Activated CD4-positive, alpha-beta memory T cell treated with anti-CD3 and anti-CD28 coated beads, Interleukin-2, amount 10 ng/mL, durations not matched to agents 7 days and 5 days (primary cell): ENCODE data around the gene STAT2. TPM values are rescaled to one million over a fixed set of nuclear protein-coding genes. Genes with fewer than 3 reads are reported as not detected.

Experiments used
- CTCF ChIA-PET: fragments of 350-600 bp; sonication (Branson Sonifier 250); formaldehyde crosslinking; loops from one replicate; lab custom pipeline; 2021; ENCODE audit warnings: antibody characterized with exemption, inconsistent platforms; lab: Charles Lee
- POLR2A ChIA-PET: fragments of 350-600 bp; sonication (Branson Sonifier 250); formaldehyde crosslinking; loops from one replicate; lab custom pipeline; 2021; ENCODE audit warnings: antibody characterized with exemption; lab: Charles Lee
- DNase-seq: peaks from one replicate; pipeline ENCODE4 v3.0.0-alpha.2; 2020
- H3K27ac Mint-ChIP-seq: one replicate; pipeline ENCODE4 v1.8.0; 2021; ENCODE audit warnings: mild to moderate bottlenecking, mixed read lengths
- H3K27me3 Mint-ChIP-seq: one replicate; pipeline ENCODE4 v1.8.0; 2021; ENCODE audit warnings: mixed read lengths
- H3K36me3 Mint-ChIP-seq: one replicate; pipeline ENCODE4 v1.8.0; 2021; ENCODE audit warnings: low read depth, mixed read lengths
- H3K4me1 Mint-ChIP-seq: one replicate; pipeline ENCODE4 v1.8.0; 2021; ENCODE audit warnings: mixed read lengths
- H3K4me3 Mint-ChIP-seq: one replicate; pipeline ENCODE4 v1.8.0; 2021; ENCODE audit warnings: mild to moderate bottlenecking, mixed read lengths
- H3K9me3 Mint-ChIP-seq: one replicate; pipeline ENCODE4 v1.8.0; 2021; ENCODE audit warnings: mixed read lengths
- total RNA-seq, 2 experiments: library from RNA; stranded (reverse); gene quantifications; one replicate each; pipeline ENCODE4 v1.2.3, GENCODE V29; 2021

The STAT2 gene
- total RNA-seq, 2 experiments from 2014 or later: 298 to 304 TPM

DNA sequence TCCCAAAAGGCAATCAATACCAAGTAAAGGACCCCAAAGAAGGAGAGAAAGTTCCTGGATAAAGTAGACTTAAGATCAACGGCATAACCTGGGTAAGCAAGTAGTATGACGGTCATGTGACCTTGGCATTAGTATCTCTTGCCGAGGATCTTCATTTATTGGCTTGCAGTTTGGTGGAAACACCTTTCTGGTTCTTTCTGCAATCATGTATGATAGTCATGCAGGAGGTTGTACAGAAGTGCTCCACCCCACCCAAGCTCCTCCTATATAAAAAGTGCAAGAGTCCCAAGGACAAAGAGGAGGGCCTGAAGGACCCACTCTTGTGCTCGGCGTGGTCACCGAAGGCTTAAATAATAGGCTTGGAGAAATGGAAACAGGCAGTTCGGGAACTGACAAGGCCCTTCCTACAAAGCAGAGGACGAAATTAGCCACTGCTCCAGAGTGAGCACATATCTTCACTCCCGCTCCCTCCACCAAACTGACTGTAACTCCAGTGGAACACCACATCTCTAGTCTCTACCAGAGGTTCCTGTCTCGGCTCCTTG is 60.5 kb downstream of the STAT2 start:
- H3K27ac Mint-ChIP-seq: peak overlapping the region; percentile 84
- POLR2A ChIA-PET: interaction anchor here (0.6 to 3.9 kb wide), 21 partner anchors 11 to 469 kb away, joined by 3 to 35 read pairs (median 3); partner anchors contain the start of genes BAZ2A, COQ10A, IL23A and MYL6B
- no peaks in the 10 kb centered on the region for H3K27me3 Mint-ChIP-seq
- CTCF ChIA-PET: interaction anchor here (0.6 to 1.6 kb wide), 8 partner anchors 9 to 1301 kb away, joined by 3 to 6 read pairs (median 3); partner anchors contain the start of genes ANKRD52, COQ10A and RNF41
- peaks cover 51% of the 10 kb centered on the region for H3K4me1 Mint-ChIP-seq
- DNase-seq: peak; percentile 35
- H3K4me3 Mint-ChIP-seq: peak overlapping the region; percentile 95
- H3K36me3 Mint-ChIP-seq: peaks cover 23% of the 10 kb centered on the region
- H3K9me3 Mint-ChIP-seq: no peaks in the 10 kb centered on the region

DNA sequence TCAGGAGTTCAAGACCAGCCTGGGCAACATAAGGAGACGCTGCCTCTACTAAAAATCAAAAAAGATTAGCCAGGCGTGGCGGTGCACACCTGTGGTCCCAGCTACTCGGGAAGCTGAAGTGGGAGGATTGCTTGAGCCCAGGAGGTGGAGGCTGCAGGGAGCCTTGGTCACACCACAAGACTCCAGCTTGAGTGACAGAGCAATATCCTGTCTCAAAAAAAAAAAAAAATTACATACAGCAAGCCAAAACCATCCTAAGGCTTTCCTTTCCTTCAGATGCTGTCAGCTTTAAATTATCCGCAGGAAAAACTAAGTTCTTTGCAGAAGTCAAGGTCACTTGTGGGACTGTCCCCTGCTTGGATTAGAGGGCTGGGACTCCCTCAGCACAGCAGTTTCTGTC is 61.1 kb downstream of the STAT2 start:
- DNase-seq: no peak
- Mint-ChIP-seq H3K9me3 (no peaks in the 10 kb centered on the region), H3K4me3 (peak overlapping the region; percentile 95), H3K36me3 (peaks cover 25% of the 10 kb centered on the region), H3K27ac (peak overlapping the region; percentile 84), H3K4me1 (peaks cover 51% of the 10 kb centered on the region), H3K27me3 (no peaks in the 10 kb centered on the region)
- CTCF ChIA-PET: interaction anchor here (0.6 to 1.6 kb wide), 6 partner anchors 9 to 1301 kb away, joined by 3 to 5 read pairs (median 3); partner anchors contain the start of gene RNF41
- POLR2A ChIA-PET: interaction anchor here (0.6 to 3.9 kb wide), 20 partner anchors 12 to 469 kb away, joined by 3 to 35 read pairs (median 4); partner anchors contain the start of genes BAZ2A, COQ10A, MYL6B and PA2G4

DNA sequence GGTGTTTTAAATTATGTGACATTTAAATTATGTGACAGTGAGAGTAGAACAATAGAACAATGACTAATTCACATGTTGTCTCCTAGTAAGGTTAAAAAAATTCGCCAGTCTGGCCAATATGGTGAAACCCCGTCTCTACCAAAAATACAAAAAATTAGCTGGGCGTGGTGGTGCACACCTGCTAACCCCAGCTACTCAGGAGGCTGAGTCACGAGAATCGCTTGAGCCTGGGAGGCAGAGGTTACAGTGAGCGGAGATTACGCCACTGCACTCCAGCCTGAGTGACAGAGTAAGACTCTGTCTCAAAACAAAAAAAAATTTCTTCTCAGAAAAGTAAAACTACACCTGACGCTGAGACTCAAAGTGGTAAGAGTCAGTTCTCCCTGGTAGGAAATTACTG is 62.5 kb downstream of the STAT2 start:
- Mint-ChIP-seq H3K4me3 (no peak overlapping the region), H3K4me1 (peaks cover 54% of the 10 kb centered on the region), H3K9me3 (no peaks in the 10 kb centered on the region), H3K27ac (peak overlapping the region; percentile 31), H3K36me3 (peaks cover 32% of the 10 kb centered on the region), H3K27me3 (no peaks in the 10 kb centered on the region)
- CTCF ChIA-PET: no interaction called here
- POLR2A ChIA-PET: interaction anchor here (2.3 kb wide), 1 partner anchor 36 kb away, joined by 17 read pairs; the partner anchor contains the start of gene PAN2
- no peak for DNase-seq

DNA sequence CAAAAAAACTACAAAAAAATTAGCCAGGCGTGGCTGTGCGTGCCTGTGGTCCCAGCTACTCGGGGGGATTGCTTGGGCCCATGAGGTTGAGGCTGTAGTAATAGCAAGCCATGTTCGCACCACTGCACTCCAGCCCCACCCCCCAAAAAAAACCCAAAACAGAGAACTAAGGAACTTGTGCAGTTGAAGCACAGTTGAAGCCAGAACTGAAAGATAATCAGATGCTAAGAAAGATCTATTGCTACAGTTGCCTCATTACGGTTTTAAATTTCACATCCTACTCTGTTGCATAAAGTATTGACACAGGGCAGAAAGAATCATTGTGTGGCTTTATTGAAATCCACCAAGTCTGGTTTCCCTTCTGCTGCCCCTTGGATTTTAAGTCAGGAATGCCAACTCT is 63.6 kb downstream of the STAT2 start:
- CTCF ChIA-PET: no interaction called here
- no peaks in the 10 kb centered on the region for H3K9me3 Mint-ChIP-seq
- H3K36me3 Mint-ChIP-seq: peaks cover 34% of the 10 kb centered on the region
- peaks cover 50% of the 10 kb centered on the region for H3K4me1 Mint-ChIP-seq
- H3K27ac Mint-ChIP-seq: no peak overlapping the region
- no peak for DNase-seq
- H3K4me3 Mint-ChIP-seq: no peak overlapping the region
- POLR2A ChIA-PET: no interaction called here
- H3K27me3 Mint-ChIP-seq: no peaks in the 10 kb centered on the region

DNA sequence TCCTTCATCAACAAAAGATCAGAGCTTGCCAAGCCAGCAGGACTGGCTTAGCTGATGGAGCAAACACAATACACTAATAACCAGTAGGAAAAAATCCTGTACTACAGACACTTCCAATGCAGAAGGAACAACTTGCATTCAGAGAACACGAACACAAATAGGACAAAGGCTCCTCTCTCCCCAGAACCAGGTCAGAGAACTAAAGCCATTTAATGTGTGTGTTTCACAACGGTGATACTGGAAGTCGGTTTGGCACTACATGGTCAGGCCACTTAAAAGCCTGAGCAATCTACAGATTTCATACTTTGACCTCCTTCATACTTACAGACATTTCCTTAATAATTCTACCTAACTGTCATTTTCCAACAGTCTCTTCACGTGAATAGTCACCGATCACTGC is 66.1 kb downstream of the STAT2 start:
- Mint-ChIP-seq H3K27me3 (no peaks in the 10 kb centered on the region), H3K36me3 (peaks cover 48% of the 10 kb centered on the region), H3K27ac (no peak overlapping the region), H3K4me3 (no peak overlapping the region), H3K9me3 (no peaks in the 10 kb centered on the region), H3K4me1 (peaks cover 52% of the 10 kb centered on the region)
- POLR2A ChIA-PET: no interaction called here
- DNase-seq: no peak
- CTCF ChIA-PET: interaction anchor here (0.7 to 1.8 kb wide), 2 partner anchors 34 to 170 kb away, joined by 3 to 5 read pairs; no protein-coding TSS in a partner anchor

Other genes starting within 250 kb of the STAT2 start
- 1,000 to 10,000 TPM; 3,981 to 4,002 TPM for gene RPL41, start 243.5 kb downstream of the STAT2 start, total RNA-seq
- gene ZC3H10, start 241.8 kb downstream of the STAT2 start, total RNA-seq: 10 to 100 TPM in 1 of 2 experiments, 1 to 10 TPM in 1; 8.0 to 10.3 TPM
- gene ESYT1, start 231.8 kb downstream of the STAT2 start, total RNA-seq: 100 to 1,000 TPM; 266 to 279 TPM
- 10 to 100 TPM; 60.4 to 63.2 TPM for gene MYL6B, start 207.5 kb downstream of the STAT2 start, total RNA-seq
- gene MYL6, start 201.7 kb downstream of the STAT2 start, total RNA-seq: 1,000 to 10,000 TPM; 1,594 to 1,602 TPM
- gene SMARCC2, start 170.6 kb downstream of the STAT2 start, total RNA-seq: 100 to 1,000 TPM; 133 to 137 TPM
- 10 to 100 TPM; 33.8 to 35.2 TPM for gene RNF41, start 138.2 kb downstream of the STAT2 start, total RNA-seq
- gene NABP2, start 135.8 kb downstream of the STAT2 start, total RNA-seq: 10 to 100 TPM; 49.6 to 52.3 TPM
- gene SLC39A5, start 130.1 kb downstream of the STAT2 start, total RNA-seq: 1 to 10 TPM in 1 of 2 experiments, under 1 TPM in 1; 0.80 to 1.2 TPM
- 10 to 100 TPM; 46.4 to 50.1 TPM for gene ANKRD52, start 101.7 kb downstream of the STAT2 start, total RNA-seq
- 10 to 100 TPM; 12.8 to 16.7 TPM for gene COQ10A, start 93.2 kb downstream of the STAT2 start, total RNA-seq
- 100 to 1,000 TPM; 188 to 193 TPM for gene CS, start 59.8 kb downstream of the STAT2 start, total RNA-seq
- 10 to 100 TPM; 95.0 to 99.3 TPM for gene CNPY2, start 44.1 kb downstream of the STAT2 start, total RNA-seq
- gene PAN2, start 26.1 kb downstream of the STAT2 start, total RNA-seq: 10 to 100 TPM; 61.3 to 64.2 TPM
- gene IL23A, start 21.2 kb downstream of the STAT2 start, total RNA-seq: 10 to 100 TPM; 11.0 to 11.7 TPM
- gene APOF, start 2.8 kb upstream of the STAT2 start, total RNA-seq: not detected
- 10 to 100 TPM; 44.1 to 45.6 TPM for gene TIMELESS, start 89.3 kb upstream of the STAT2 start, total RNA-seq
- not detected for gene MIP, start 94.5 kb upstream of the STAT2 start, total RNA-seq
- 1 to 10 TPM; 2.9 to 3.1 TPM for gene SPRYD4, start 108.5 kb upstream of the STAT2 start, total RNA-seq
- gene GLS2, start 128.1 kb upstream of the STAT2 start, total RNA-seq: 1 to 10 TPM in 1 of 2 experiments, under 1 TPM in 1; 0.33 to 1.3 TPM
- gene RBMS2, start 161.7 kb upstream of the STAT2 start, total RNA-seq: 1 to 10 TPM; 3.8 to 4.3 TPM